OCI-LY1 (cell line): Measurements from ENCODE around the gene SOX30.

ENCODE experiments used
- CTCF ChIP-seq: fragments of 200-600 bp; sonication (generic), shearing (Covaris generic); IDR thresholded peaks from 2 replicates; pipeline ENCODE4 v1.5.1; 2017; ENCODE audit warnings: mild to moderate bottlenecking, antibody characterized with exemption, low read length, moderate library complexity, mixed read lengths
- EZH2 ChIP-seq: fragments of 200-600 bp; sonication (generic), shearing (Covaris generic); IDR thresholded peaks from 2 replicates; pipeline ENCODE4 v1.8.0; 2017; ENCODE audit warnings: borderline replicate concordance, mixed run types, mild to moderate bottlenecking, antibody characterized with exemption, low read length, moderate library complexity, mixed read lengths

- TF ChIP-seq CTCF (no peak), EZH2 (no peak)
Observed at GRCh38 chr5:157597277-157597676, 55.0 kb downstream of the SOX30 start.
